Anterior cingulate cortex (tissue), 58 donors: ENCODE data around the gene ZNF550.
A peak's percentile ranks its signal among the peaks of the same experiment; 100 is the strongest.
"Not testable (repeated sequence)": the region's sequence is repeated elsewhere in the genome, so short reads cannot be mapped to it uniquely, and the experiment has no call there.

Experiments used
- DNase-seq, 58 donors: peaks; one replicate each; lab custom pipeline; 2025; lab: John Stamatoyannopoulos, UW

The ZNF550 gene

DNA sequence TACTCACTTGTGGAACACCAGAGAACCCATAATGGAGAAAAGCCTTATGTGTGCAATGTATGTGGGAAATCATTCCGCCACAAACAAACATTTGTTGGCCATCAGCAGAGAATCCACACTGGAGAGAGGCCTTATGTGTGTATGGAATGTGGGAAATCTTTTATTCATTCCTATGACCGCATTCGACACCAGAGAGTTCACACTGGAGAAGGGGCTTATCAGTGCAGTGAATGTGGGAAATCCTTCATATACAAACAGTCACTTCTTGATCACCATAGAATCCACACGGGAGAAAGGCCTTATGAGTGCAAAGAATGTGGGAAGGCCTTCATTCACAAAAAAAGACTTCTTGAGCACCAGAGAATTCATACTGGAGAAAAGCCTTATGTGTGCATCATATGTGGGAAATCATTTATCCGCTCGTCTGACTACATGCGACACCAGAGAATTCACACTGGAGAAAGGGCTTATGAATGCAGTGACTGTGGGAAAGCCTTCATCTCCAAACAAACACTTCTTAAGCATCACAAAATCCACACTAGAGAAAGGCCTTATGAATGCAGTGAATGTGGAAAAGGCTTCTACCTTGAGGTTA lies 21.6 kb downstream of the ZNF550 start:
- no peak for DNase-seq

DNA sequence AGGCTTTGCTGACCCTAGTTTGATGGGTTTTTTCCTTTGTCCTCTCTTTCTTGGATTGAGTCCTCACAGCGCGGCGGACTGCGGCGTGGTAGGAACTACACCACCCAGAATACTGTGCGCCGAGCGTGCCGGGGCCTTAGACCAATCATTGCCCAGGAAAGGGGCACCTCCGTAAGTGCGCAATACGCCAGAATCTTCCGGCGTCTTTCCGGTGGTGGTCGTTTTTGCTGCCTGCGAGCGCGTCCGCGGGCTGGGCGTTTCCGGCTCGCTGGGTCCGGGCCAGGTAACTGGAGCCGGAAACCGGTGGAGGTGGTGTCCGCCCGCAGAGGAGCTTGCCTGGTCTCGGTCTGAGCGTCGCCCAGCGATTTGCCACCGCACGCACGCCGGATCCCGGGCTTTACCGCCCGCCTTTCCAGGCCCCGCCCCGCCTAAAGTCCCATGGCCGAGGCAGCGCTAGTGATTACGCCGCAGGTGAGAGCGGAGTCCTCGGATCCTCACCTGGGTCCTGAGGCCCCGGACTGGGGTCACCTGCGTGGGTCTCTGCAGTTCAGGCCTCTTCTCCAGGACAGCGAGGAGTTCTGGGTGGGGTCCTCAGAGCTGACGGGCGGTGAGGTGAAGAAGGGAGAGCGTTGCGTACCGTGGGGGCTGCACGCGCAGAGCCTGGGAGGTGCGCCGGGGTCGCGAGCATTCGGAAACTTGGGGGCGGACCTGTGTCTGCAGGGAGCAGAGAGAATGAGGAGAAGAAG lies 32.4 kb downstream of the ZNF550 start, which contains the start of gene ZNF549:
TSS of gene ZNF549 (plus strand) at position 221 of the 746 bp plus-strand sequence. CDS start at position 439, 218 bp downstream.
- DNase-seq, result peak; percentile 27 to 92 (median 76)

DNA sequence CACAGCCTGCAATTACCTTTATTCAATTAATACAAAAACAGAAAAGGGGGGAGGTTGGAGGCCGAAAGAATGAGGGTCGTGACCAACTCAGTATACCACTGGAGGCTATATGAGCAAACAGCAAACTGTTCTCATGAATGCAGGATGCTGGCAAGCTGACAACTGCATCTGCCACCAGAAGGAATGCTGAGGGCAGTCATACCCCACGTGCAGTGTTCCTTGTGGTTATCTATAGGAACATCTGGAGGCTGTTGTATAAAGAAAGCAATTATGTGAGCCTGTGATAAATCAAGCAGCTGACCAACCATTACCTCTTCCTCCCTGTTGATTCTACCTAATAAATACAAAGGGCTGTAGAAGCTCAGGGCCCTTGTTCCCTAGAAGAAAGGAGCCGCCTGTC lies 41.6 kb downstream of the ZNF550 start:
- not testable (repeated sequence) for DNase-seq

DNA sequence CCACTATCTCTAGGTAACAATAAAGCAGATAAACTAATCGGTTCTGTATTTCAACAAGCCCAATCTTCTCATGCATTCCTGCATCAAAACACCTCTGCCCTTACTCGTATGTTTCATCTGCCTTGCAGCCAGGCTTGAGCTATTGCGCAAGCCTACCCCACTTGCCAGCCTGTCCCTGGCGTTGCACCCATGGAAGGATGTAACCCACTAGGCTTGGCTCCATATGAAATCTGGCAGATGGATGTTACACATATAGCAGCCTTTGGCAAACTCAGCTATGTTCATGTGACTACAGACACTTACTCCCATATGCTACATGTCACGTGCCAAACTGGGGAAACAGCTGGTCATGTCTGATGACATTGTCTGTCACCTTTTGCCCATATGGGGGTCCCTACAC lies 44.4 kb downstream of the ZNF550 start:
- DNase-seq, result peak in 11 of 58 donors; percentile 0 to 27 (median 9)

DNA sequence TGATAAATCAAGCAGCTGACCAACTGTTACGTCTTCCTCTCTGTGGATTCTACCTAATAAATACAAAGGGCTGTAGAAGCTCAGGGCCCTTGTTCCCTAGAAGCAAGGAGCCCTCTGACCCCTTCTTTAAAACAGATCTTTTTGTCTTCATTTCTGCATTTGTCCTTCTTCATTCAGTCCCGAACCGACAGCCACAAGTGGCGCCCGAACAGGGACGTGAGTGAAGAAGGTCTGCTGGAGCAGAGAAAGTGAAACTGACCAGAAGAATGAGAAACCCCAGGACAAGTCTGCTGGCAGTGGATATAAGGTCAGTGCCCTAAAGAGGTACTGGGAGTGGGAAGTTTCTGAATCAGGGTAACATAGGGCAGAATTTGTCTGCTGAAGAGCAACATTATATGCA lies 46.8 kb downstream of the ZNF550 start:
- DNase-seq, result no peak

DNA sequence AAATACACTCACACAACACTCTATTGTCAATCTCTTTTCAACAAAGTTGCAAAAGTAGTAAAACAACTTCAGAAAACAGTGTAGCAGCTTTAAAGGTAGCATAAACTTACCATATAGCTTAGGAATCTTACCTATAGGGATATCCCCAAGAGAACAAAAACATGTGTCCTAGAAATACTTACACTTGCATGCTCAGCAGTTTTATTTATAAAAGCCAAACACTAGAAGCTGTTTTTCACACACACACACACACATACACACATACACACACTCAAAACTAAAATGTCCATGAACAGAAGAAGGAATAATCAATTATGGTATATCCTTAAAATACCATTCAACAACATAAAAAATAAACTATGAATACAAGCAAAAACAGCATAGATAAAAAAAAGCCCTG lies 48.2 kb downstream of the ZNF550 start:
- DNase-seq, result no peak

DNA sequence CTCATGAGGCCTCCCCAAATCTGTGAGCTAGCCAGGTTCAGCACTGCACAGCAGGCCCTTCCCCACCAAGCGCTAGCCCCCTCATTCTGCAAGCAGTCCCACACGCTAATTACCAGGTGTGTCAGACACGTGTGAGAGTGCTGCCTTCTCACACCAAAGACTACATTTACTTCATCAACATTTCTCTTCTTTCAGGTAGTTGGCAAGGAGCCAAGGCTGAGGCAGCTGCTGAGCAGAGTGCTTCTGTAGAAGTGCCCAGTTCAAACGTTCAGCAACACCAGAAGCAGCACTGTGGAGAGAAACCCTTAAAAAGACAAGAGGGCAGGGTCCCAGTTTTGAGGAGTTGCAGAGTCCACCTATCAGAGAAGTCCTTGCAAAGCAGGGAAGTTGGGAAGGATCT lies 53.5 kb downstream of the ZNF550 start:
- DNase-seq, result no peak

DNA sequence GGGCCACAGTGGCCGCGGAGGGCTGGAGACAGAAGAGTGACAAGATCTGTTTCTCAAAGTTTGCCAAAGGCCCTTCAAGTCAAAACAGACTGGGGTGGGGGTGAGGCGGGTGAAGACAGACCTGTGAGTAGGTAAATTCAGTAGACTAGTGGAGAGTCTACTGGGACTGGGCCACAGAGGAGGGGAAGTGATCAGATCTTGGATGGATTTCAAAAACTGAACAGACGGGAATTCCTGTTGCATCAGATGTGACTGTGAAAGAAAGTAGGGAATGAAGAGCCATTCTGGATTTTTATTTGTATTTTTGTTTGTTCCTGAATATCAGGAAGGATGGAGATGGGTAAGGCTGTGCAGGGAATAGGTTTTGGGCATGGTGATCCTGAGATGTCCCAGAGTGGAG lies 59.3 kb downstream of the ZNF550 start:
- not testable (repeated sequence) for DNase-seq

DNA sequence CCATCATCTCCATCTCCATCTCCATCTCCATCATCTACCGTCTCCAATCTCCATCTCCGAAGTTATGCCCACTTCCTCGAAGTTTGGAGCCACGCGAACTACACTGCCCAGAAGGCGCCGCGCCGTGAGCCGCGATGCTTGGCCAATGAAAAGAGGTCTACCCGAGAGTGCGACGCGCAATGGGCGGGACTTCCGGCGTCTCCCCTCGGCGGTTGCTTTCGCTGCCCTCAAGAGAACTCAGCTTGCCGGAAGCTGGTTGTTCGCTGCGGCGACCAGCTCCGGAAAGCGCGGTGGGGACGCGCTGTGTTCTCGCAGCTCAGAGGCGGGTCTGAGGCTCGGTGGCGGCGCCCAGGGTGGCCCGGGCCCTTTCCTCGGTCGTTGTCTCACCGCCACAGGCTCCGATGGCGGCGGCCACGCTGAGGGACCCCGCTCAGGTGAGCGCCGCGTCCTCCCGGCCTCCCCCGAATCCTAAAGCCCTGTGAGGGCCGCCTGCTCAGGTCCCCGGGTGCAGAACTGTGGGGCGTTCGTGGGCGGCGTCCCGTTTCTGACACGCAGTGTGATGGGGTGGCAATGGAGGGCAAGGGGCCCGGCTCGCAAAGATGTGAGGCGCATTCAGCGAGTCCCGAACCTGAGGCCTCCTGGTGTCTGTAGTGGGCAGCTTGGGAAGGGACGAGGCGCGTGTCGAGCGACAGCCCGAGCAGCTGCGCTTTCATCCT lies 59.8 kb downstream of the ZNF550 start, which contains the start of gene ZNF773:
TSS of gene ZNF773 (plus strand) at position 259 of the 716 bp plus-strand sequence. CDS start at position 402, 143 bp downstream.
- peak; percentile 13 to 92 (median 76) for DNase-seq

DNA sequence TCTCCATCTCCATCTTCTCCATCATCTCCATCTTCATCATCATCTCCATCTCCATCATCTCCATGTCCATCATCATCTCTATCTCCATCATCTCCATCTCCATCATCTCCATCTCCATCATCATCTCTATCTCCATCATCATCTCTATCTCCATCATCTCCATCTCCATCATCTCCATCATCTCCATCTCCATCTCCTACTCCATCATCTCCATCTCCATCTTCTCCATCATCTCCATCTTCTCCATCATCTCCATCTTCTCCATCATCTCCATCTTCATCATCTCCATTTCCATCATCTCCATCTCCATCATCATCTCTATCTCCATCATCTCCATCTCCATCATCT lies 60.4 kb downstream of the ZNF550 start:
- not testable (repeated sequence) for DNase-seq

DNA sequence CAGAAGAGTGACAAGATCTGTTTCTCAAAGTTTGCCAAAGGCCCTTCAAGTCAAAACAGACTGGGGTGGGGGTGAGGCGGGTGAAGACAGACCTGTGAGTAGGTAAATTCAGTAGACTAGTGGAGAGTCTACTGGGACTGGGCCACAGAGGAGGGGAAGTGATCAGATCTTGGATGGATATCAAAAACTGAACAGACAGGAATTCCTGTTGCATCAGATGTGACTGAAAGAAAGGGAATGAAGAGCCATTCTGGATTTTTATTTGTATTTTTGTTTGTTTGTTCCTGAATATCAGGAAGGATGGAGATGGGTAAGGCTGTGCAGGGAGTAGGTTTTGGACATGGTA lies 71.4 kb downstream of the ZNF550 start:
- not testable (repeated sequence) for DNase-seq

DNA sequence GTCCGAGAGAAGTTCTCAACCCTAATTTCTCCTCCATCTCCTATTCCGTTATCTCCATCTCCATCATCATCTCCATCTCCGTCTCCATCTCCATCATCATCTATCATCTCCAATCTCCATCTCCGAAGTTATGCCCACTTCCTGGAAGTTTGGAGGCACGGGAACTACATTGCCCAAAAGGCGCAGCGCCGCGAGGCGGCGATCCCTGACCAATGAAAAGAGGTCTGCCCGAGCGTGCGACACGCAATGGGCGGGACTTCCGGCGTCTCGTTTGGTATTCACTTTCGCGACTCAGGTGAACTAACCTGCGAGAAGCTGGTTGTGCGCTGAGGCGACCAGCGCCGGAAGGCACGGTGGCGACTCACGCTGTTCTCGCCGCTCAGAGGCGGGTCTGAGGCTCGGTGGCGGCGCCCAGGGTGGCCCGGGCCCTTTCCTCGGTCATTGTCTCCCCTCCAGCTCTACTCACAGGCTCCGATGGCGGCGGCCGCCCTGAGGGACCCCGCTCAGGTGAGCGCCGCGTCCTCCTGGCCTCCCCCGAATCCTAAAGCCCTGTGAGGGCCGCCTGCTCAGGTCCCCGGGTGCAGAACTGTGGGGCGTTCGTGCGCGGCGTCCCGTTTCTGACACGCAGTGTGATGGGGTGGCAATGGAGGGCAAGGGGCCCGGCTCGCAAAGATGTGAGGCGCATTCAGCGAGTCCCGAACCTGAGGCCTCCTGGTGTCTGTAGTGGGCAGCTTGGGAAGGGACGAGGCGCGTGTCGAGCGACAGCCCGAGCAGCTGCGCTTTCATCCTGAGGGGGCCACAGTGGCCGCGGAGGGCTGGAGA lies 72.0 kb downstream of the ZNF550 start, which contains the start of gene ZNF419:
TSS of gene ZNF419 (plus strand) at position 274 of the 822 bp plus-strand sequence. CDS start at position 475, 201 bp downstream.
- peak; percentile 37 to 95 (median 83) for DNase-seq
